ENCODE measurements around the gene ANKRD27. TPM values are rescaled to one million over a fixed set of nuclear protein-coding genes. Genes with fewer than 3 reads are reported as not detected.

The ANKRD27 gene
- total and polyA plus RNA-seq, 10 of the 15 experiments (the other 5 are each of a cell fraction or from before 2014, with no cell fraction given): 2.8 to 49.9 (median 28.5) TPM

GRCh38 chr19:32720216-32720935, 45.4 kb upstream of the ANKRD27 start:
- no peak overlapping the region for H3K4me3 ChIP-seq
- ChIA-PET CTCF (no interaction called here), SMC1A (ENCODE audit: uncharacterized antibody, unreplicated experiment) (no interaction called here), POLR2A (no interaction called here), RAD21 (ENCODE audit: unreplicated experiment) (no interaction called here)
- no peaks in the 10 kb centered on the region for H3K36me3 ChIP-seq (ENCODE audit: control insufficient read depth in 2 of 2, insufficient read depth in 2 of 2, low read length in 1 of 2)
- H3K27ac ChIP-seq (ENCODE audit: control insufficient read depth, insufficient read depth): no peak overlapping the region
- intact Hi-C loops (cut with micrococcal nuclease; ENCODE audit: unreplicated experiment) (no loop called here), in situ Hi-C loops (cut with MboI) (no loop called here)
- FAIRE-seq (no peak), DNase-seq (ENCODE audit: low read depth, low spot score) (no peak), ATAC-seq (no peak)
- 100% methylated on average over 2 of the region's 22 CpGs for WGBS (ENCODE audit: insufficient coverage, insufficient replicate concordance, low lambda C conversion rate, missing lambda C conversion rate)
- H4K20me1 ChIP-seq (ENCODE audit: control insufficient read depth, insufficient read depth): no peaks in the 10 kb centered on the region
- no peak overlapping the region for H2AFZ ChIP-seq (ENCODE audit: control insufficient read depth, low read depth, low read length)
- H3K27me3 ChIP-seq (replicated peaks in 1 of 2; ENCODE audit: control insufficient read depth in 2 of 2, insufficient read depth in 2 of 2, low read length in 1 of 2): no peaks in the 10 kb centered on the region
- no peaks in the 10 kb centered on the region for H3K4me1 ChIP-seq (ENCODE audit: control insufficient read depth, insufficient read depth, low read length)
- H3K4me2 ChIP-seq (ENCODE audit: control insufficient read depth, insufficient read depth): no peak overlapping the region
- no peaks in the 10 kb centered on the region for H3K9me3 ChIP-seq (replicated peaks; ENCODE audit: control insufficient read depth, insufficient read depth, low read length)
- H3K79me2 ChIP-seq (ENCODE audit: control insufficient read depth, insufficient read depth, low read length): no peaks in the 10 kb centered on the region
- TF ChIP-seq SP1 (IDR thresholded peaks at IDR 0.05; ENCODE audit: low read depth, low read length): no peak
- TF ChIP-seq CBX5 (IDR thresholded peaks at IDR 0.05; ENCODE audit: low read depth): no peak
- TF ChIP-seq ZNF592 (IDR thresholded peaks at IDR 0.05): no peak
- no peak for TF ChIP-seq MXI1 (IDR thresholded peaks at IDR 0.05; ENCODE audit: low read depth, low read length)
- BruUV-seq (replicated peaks): no TSS peak
- no peak overlapping the region for H3K9ac ChIP-seq (ENCODE audit: control insufficient read depth, insufficient read depth, low read length)

Measured in GM12878 (cell line).